Activated CD4-positive, alpha-beta T cell treated with anti-CD3 and anti-CD28 coated beads for 48 hours (primary cell): ENCODE results near the gene TAC3.
"Not testable (repeated sequence)": the region's sequence is repeated elsewhere in the genome, so short reads cannot be mapped to it uniquely, and the experiment has no call there.

Source experiments
- DNase-seq: peaks from one replicate; pipeline ENCODE4 v3.0.0-alpha.2; 2020

TAC3 gene

DNA sequence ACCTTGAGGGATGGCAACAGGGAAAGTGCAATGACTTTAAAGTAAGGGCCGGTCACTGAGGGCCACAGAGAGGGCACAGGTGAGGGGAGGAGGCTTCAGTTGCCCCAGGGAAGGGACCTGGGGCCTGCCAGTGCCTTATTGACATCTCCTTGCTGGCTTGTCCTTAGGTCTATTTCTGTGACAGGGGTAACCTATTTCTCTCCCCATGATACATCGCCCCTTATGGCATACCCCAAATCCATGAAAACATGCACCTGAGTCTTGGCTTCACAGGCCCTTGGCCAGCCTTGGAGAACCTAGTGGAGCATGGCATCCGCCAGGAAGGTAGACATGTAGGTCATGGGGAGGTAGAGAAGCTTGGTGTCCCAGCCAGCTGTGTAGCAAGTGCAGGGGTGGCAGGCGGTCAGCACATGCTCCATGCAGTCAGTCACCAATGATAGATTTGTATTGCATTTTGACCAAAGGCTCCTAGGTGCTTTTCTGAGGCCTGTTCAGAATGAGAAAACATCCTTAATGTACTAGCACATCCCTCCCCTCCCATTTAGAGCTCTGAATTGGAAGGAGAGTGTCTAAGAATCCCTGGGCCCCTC lies 35.3 kb downstream of the TAC3 start:
- DNase-seq: no peak

- DNase-seq: no peak
Observed at GRCh38 chr12:56980268-56980667, 36.1 kb downstream of the TAC3 start.

- DNase-seq: no peak
Observed at GRCh38 chr12:56979628-56980027, 36.7 kb downstream of the TAC3 start.

GRCh38 chr12:56978397-56979138 lies 37.8 kb downstream of the TAC3 start:
- DNase-seq: no peak

GRCh38 chr12:56977361-56977760 lies 39.0 kb downstream of the TAC3 start:
- not testable (repeated sequence) for DNase-seq

GRCh38 chr12:56974224-56974623 lies 42.1 kb downstream of the TAC3 start:
- DNase-seq: not testable (repeated sequence)

GRCh38 chr12:56968910-56969309 lies 47.4 kb downstream of the TAC3 start:
- DNase-seq: not testable (repeated sequence)

GRCh38 chr12:56965997-56966642 lies 50.2 kb downstream of the TAC3 start:
- not testable (repeated sequence) for DNase-seq

GRCh38 chr12:56965124-56965523 lies 51.2 kb downstream of the TAC3 start:
- DNase-seq: not testable (repeated sequence)

GRCh38 chr12:56963557-56963956 lies 52.8 kb downstream of the TAC3 start:
- not testable (repeated sequence) for DNase-seq

DNA sequence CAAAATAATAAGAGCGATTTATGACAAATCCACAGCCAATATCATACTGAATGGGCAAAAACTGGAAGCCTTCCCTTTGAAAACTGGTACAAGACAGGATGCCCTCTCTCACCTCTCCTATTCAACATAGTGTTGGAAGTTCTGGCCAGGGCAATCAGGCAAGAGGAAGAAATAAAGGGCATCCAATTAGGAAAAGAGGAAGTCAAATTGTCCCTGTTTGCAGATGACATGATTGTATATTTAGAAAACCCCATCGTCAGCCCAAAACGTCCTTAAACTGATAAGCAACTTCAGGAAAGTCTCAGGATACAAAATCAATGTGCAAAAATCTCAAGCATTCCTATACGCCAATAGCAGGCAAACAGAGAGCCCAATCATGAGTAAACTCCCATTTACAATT lies 54.1 kb downstream of the TAC3 start:
- not testable (repeated sequence) for DNase-seq
